Spleen (tissue), 11 donors: Measurements from ENCODE around the gene WAPL. TPM values are rescaled to one million over a fixed set of nuclear protein-coding genes. Genes with fewer than 3 reads are reported as not detected.

Experiments
- DNase-seq: peaks from one replicate; pipeline ENCODE4 v3.0.0-alpha.2; 2020
- H3K27ac ChIP-seq, 8 donors: fragments of 200-600 bp; sonication (generic) in 7 of 8; 1 replicate in 4 of 8; 2 replicates in 4 of 8; pipeline versions ENCODE4 v1.5.0 to v1.8.0; 2016 to 2021; ENCODE audit warnings: inconsistent platforms in 4 of 8, mild to moderate bottlenecking in 4 of 8, moderate library complexity in 1 of 8
- H3K27me3 ChIP-seq, 7 donors: fragments of 200-600 bp; sonication (generic) in 6 of 7; replicated peaks in 1 of 7; 1 replicate in 4 of 7; 2 replicates in 3 of 7; pipeline versions ENCODE4 v1.5.0 to v1.8.0; 2016 to 2021; ENCODE audit warnings: inconsistent platforms in 3 of 7, mild to moderate bottlenecking in 1 of 7
- H3K36me3 ChIP-seq, 6 donors: fragments of 200-600 bp; sonication (generic) in 5 of 6; 1 replicate in 4 of 6; 2 replicates in 2 of 6; pipeline versions ENCODE4 v1.5.0 to v1.8.0; 2016 to 2021; ENCODE audit warnings: inconsistent platforms in 2 of 6
- H3K4me1 ChIP-seq, 6 donors: fragments of 200-600 bp; sonication (generic) in 5 of 6; 1 replicate in 3 of 6; 2 replicates in 3 of 6; pipeline versions ENCODE4 v1.5.0 to v1.8.0; 2016 to 2021; ENCODE audit warnings: inconsistent platforms in 3 of 6
- H3K4me3 ChIP-seq, 8 donors: fragments of 200-600 bp; sonication (generic) in 7 of 8; 1 replicate in 4 of 8; 2 replicates in 4 of 8; pipeline versions ENCODE4 v1.5.0 to v1.8.0; 2016 to 2021; ENCODE audit warnings: inconsistent platforms in 4 of 8, mild to moderate bottlenecking in 4 of 8, moderate library complexity in 2 of 8
- H3K9me3 ChIP-seq, 8 donors: fragments of 200-600 bp; sonication (generic) in 7 of 8; 1 replicate in 4 of 8; 2 replicates in 4 of 8; pipeline versions ENCODE4 v1.5.0 to v1.8.0; 2016 to 2021; ENCODE audit warnings: inconsistent platforms in 4 of 8
- POLR2A ChIP-seq, 3 donors: fragments of 450-650 bp; IDR thresholded peaks; one replicate each; pipeline ENCODE4 v1.5.1; 2017; ENCODE audit warnings: antibody characterized with exemption in 3 of 3, mild to moderate bottlenecking in 1 of 3
- POLR2AphosphoS5 ChIP-seq, 3 donors: sonication (generic); formaldehyde crosslinking; IDR thresholded peaks; one replicate each; pipeline ENCODE4 v1.5.1; 2017; ENCODE audit warnings: antibody characterized with exemption in 3 of 3
- WGBS, 5 donors: extraction: QIAGEN DNeasy Blood & Tissue Kit in 3 of 5; methylation state at CpG; one replicate each; pipeline versions ENCODE4 v1.1.5 to v1.1.7; 2013 to 2018; 5-methylcytosine and 5-hydroxymethylcytosine counted together
- intact Hi-C: fragments of 100-400 bp; cut with DNase I; formaldehyde crosslinking; loops from one replicate; pipeline ENCODE4 v1.15.0; 2023; ENCODE audit warnings: low total_unique reads
- polyA plus RNA-seq, 3 donors: library from polyadenylated mRNA; stranded (reverse); fragments of 200-250 nt; gene quantifications; one replicate each; pipeline ENCODE4 v1.2.1, GENCODE V29; 2013
- total RNA-seq, 7 donors: library from RNA; depleted of rRNA in 3 of 7; stranded (reverse); fragments of >200 nt in 3 of 7; fragmentation: NEBNext Ultra II Directional in 4 of 7; extraction: Animal tissue kit (Norgen Biotek cat#: 25700) in 4 of 7; gene quantifications; one replicate each; pipeline versions ENCODE4 v1.1.0 to v1.2.1, GENCODE V29; 2016 to 2021
- TF ChIP-seq, protein P1 (sequence below), 11 experiments: fragments of 200-600 bp in 7 of 11; fragments of 450-650 bp in 4 of 11; sonication (generic) in 4 of 11; IDR thresholded peaks in 8 of 11; conservative IDR thresholded peaks in 3 of 11; 1 replicate in 7 of 11; 2 replicates in 4 of 11; pipeline versions ENCODE4 v1.4.0 to v1.8.0; 2016 to 2021; ENCODE audit warnings: antibody characterized with exemption in 11 of 11, inconsistent platforms in 4 of 11, mild to moderate bottlenecking in 1 of 11
- donor health status: healthy with polysubstance abuse.
- donor health status: DM: no; HTN: no; CAD: no; lungs with moderate emphysema.
- donor health status: DM: no; HTN: no; CAD: no.
- donor health status: Bipolar disorder and iron deficiency.
- donor health status: healthy.
- donor health status: DM: no; HTN: no; CAD: no.
- donor health status: DM: yes; HTN: yes; CAD: no.

The WAPL gene
- total and polyA plus RNA-seq, 10 donors, result 13.6 to 59.1 (median 43.0) TPM

DNA sequence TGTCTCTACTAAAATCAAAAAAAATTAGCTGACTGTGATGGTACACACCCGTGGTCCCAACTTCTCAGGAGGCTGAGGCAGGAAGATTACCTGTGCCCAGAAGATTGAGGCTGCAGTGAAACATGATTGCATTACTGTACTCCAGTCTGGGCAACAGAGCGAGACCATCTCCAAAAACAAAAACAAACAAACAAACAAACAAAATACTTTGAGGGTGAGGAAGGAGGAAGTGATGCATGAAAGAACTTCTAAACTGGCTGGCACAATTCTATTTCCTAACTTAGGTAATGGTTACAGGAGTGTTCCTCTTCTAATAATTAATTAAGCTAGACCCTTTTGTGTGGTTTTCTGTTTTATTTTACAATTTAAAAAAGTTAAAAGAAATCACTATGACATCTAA lies 15.5 kb downstream of the WAPL start:
- TF ChIP-seq POLR2A (IDR thresholded peaks at IDR 0.05), result no peak
- TF ChIP-seq, protein P1, sequence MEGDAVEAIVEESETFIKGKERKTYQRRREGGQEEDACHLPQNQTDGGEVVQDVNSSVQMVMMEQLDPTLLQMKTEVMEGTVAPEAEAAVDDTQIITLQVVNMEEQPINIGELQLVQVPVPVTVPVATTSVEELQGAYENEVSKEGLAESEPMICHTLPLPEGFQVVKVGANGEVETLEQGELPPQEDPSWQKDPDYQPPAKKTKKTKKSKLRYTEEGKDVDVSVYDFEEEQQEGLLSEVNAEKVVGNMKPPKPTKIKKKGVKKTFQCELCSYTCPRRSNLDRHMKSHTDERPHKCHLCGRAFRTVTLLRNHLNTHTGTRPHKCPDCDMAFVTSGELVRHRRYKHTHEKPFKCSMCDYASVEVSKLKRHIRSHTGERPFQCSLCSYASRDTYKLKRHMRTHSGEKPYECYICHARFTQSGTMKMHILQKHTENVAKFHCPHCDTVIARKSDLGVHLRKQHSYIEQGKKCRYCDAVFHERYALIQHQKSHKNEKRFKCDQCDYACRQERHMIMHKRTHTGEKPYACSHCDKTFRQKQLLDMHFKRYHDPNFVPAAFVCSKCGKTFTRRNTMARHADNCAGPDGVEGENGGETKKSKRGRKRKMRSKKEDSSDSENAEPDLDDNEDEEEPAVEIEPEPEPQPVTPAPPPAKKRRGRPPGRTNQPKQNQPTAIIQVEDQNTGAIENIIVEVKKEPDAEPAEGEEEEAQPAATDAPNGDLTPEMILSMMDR (IDR thresholded peaks at IDR 0.05 in 8 of 11, conservative IDR thresholded peaks at IDR 0.05 in 3 of 11), result no peak
- no peak for TF ChIP-seq POLR2AphosphoS5 (IDR thresholded peaks at IDR 0.05)
- H3K9me3 ChIP-seq, result no peaks in the 10 kb centered on the region

DNA sequence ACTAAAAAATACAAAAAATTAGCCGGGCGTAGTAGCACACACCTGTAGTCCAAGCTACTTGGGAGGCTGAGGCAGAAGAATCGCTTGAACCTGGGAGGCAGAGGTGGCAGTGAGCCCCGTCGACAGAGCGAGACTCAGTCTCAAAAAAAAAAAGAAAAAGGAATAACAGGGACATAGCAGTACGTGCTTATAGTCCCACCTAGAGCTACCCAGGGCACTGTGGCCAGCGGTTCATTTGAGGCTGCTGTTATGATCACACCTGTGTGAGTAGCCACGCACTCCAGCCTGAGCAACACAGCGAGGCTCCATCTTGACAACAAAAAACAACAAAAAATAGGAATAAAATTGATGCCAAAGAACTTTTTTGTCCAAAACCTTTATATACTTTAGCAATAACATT lies 17.1 kb downstream of the WAPL start:
- TF ChIP-seq, protein P1 (IDR thresholded peaks at IDR 0.05 in 8 of 11, conservative IDR thresholded peaks at IDR 0.05 in 3 of 11), result no peak
- TF ChIP-seq POLR2A (IDR thresholded peaks at IDR 0.05) (no peak), POLR2AphosphoS5 (IDR thresholded peaks at IDR 0.05) (no peak)
- 90 to 98% (median 96%) methylated on average over 10 of the region's 10 CpGs for WGBS, 5 donors
- peaks cover 0 to 84% (median 27%) of the 10 kb centered on the region in 6 donors for H3K36me3 ChIP-seq
- intact Hi-C loops, result no loop called here
- H3K9me3 ChIP-seq, result no peaks in the 10 kb centered on the region
- no peak overlapping the region for H3K4me3 ChIP-seq
- H3K27me3 ChIP-seq, result no peaks in the 10 kb centered on the region
- no peak for DNase-seq
- H3K4me1 ChIP-seq, result peaks cover 5 to 97% (median 40%) of the 10 kb centered on the region in 6 donors
- no peak overlapping the region for H3K27ac ChIP-seq

More for the DNA sequence above, 15.5 kb downstream of the WAPL start:
- intact Hi-C loops, result no loop called here
- Histone ChIP-seq H3K4me3 (no peak overlapping the region), H3K27ac (peak overlapping the region in 2 of 8 donors; percentile 0 to 49), H3K36me3 (peaks cover 0 to 84% (median 19%) of the 10 kb centered on the region in 6 donors), H3K4me1 (peaks cover 5 to 97% (median 40%) of the 10 kb centered on the region in 6 donors), H3K27me3 (no peaks in the 10 kb centered on the region)
- no peak for DNase-seq
- 65 to 86% (median 70%) methylated on average over 2 of the region's 2 CpGs for WGBS, 5 donors

DNA sequence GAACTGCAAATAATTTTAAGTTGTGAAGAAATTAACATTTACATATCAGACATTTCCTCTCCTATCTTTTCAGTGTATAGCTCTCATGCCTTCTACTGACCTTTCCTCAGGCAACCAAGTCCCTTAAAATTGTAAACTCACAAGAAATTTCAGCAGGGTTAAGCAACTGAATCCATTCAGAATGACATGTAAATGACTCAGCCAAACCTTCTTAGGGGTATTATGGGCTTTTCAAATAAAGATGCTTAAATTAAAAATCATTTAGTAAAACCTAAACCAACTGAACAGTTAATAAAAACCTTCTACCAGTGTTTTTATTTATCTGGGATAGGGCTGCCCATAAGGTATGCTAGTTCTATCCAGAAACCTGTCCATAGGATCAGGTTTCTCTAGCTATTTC lies 20.7 kb downstream of the WAPL start:
- Histone ChIP-seq H3K27ac (no peak overlapping the region), H3K27me3 (no peaks in the 10 kb centered on the region), H3K9me3 (no peaks in the 10 kb centered on the region), H3K4me3 (no peak overlapping the region), H3K4me1 (peaks cover 0 to 76% (median 17%) of the 10 kb centered on the region in 6 donors), H3K36me3 (peaks cover 0 to 99% (median 49%) of the 10 kb centered on the region in 6 donors)
- intact Hi-C loops, result no loop called here
- no peak for TF ChIP-seq POLR2A (IDR thresholded peaks at IDR 0.05)
- TF ChIP-seq, protein P1 (IDR thresholded peaks at IDR 0.05 in 8 of 11, conservative IDR thresholded peaks at IDR 0.05 in 3 of 11), result no peak
- no peak for TF ChIP-seq POLR2AphosphoS5 (IDR thresholded peaks at IDR 0.05)
- no peak for DNase-seq

DNA sequence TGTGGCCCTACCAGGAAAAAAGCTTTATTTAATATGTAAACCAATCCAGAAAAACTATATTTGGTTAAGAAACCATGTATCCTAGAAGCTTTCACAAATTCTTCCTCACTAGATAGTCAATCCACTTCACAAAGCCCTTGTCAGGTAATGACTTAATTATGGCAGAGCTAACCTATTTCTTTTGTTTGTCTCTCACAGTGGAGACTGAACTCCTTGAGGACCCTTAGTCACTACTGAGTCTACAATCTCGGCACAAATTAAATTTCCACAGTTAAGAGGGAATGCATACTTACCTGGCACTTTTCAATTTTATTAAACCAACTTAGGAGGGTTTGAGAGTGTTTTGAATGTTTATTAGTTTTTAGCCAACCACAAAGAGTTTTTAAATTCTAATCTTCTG lies 23.0 kb downstream of the WAPL start:
- intact Hi-C loops, result no loop called here
- Histone ChIP-seq H3K36me3 (peaks cover 0 to 100% (median 51%) of the 10 kb centered on the region in 6 donors), H3K27ac (no peak overlapping the region), H3K4me3 (no peak overlapping the region), H3K9me3 (no peaks in the 10 kb centered on the region), H3K27me3 (no peaks in the 10 kb centered on the region), H3K4me1 (peaks cover 0 to 63% (median 12%) of the 10 kb centered on the region in 6 donors)
- TF ChIP-seq POLR2AphosphoS5 (IDR thresholded peaks at IDR 0.05), result no peak
- TF ChIP-seq, protein P1 (IDR thresholded peaks at IDR 0.05 in 8 of 11, conservative IDR thresholded peaks at IDR 0.05 in 3 of 11), result no peak
- TF ChIP-seq POLR2A (IDR thresholded peaks at IDR 0.05), result no peak
- DNase-seq, result no peak
- 86 to 100% (median 95%) methylated on average over 1 of the region's 1 CpG for WGBS, 5 donors
